Activated CD4-positive, alpha-beta T cell treated with anti-CD3 and anti-CD28 coated beads, Interleukin-2, amount 50 U/mL, for 1 hour (primary cell): ENCODE data around the gene LRRC8D.
"Not testable (repeated sequence)": the region's sequence is repeated elsewhere in the genome, so short reads cannot be mapped to it uniquely, and the experiment has no call there.

Experiments used
- DNase-seq: peaks from one replicate; pipeline ENCODE4 v3.0.0-alpha.2; 2020

The LRRC8D gene

GRCh38 chr1:89820422-89821321 lies at the start of gene LRRC8D:
Gene LRRC8D, plus strand, starts transcription at chr1:89821032. Its CDS starts 112,037 bp downstream, at chr1:89933069.
- peak; percentile 59 for DNase-seq

GRCh38 chr1:89771991-89772560 lies 48.8 kb upstream of the LRRC8D start:
- no peak for DNase-seq

GRCh38 chr1:89776104-89776503 lies 44.7 kb upstream of the LRRC8D start:
- not testable (repeated sequence) for DNase-seq

- DNase-seq = not testable (repeated sequence)
These were observed 43.6 kb upstream of the LRRC8D start for GRCh38 chr1:89777271-89777670.

- no peak for DNase-seq
These were observed 41.5 kb upstream of the LRRC8D start for GRCh38 chr1:89779151-89779940.

- DNase-seq = no peak
These were observed 40.1 kb upstream of the LRRC8D start for GRCh38 chr1:89780721-89781120.

- DNase-seq = peak; percentile 58
These were observed 39.2 kb upstream of the LRRC8D start for GRCh38 chr1:89781494-89782126.

- no peak for DNase-seq
These were observed 34.1 kb upstream of the LRRC8D start for GRCh38 chr1:89786628-89787214.

GRCh38 chr1:89790592-89790991 lies 30.2 kb upstream of the LRRC8D start:
- DNase-seq = no peak

GRCh38 chr1:89791064-89791726 lies 29.6 kb upstream of the LRRC8D start:
- DNase-seq = no peak

GRCh38 chr1:89794406-89794805 lies 26.4 kb upstream of the LRRC8D start:
- no peak for DNase-seq

- DNase-seq = not testable (repeated sequence)
These were observed 25.3 kb upstream of the LRRC8D start for GRCh38 chr1:89795571-89795970.

- DNase-seq = not testable (repeated sequence)
These were observed 23.0 kb upstream of the LRRC8D start for GRCh38 chr1:89797876-89798275.

GRCh38 chr1:89799495-89799894 lies 21.3 kb upstream of the LRRC8D start:
- DNase-seq = no peak

GRCh38 chr1:89800022-89800655 lies 20.7 kb upstream of the LRRC8D start:
- DNase-seq = no peak

- DNase-seq = no peak
These were observed 20.1 kb upstream of the LRRC8D start for GRCh38 chr1:89800718-89801117.

- no peak for DNase-seq
These were observed 18.8 kb upstream of the LRRC8D start for GRCh38 chr1:89802051-89802450.

- no peak for DNase-seq
These were observed 18.0 kb upstream of the LRRC8D start for GRCh38 chr1:89802841-89803240.

- peak; percentile 88 for DNase-seq
These were observed 16.1 kb upstream of the LRRC8D start for GRCh38 chr1:89804642-89805237.

- no peak for DNase-seq
These were observed 14.2 kb upstream of the LRRC8D start for GRCh38 chr1:89806616-89807015.

- DNase-seq = no peak
These were observed 13.3 kb upstream of the LRRC8D start for GRCh38 chr1:89807503-89807902.
